ENCODE data around the gene MCC.

MCC gene

DNA sequence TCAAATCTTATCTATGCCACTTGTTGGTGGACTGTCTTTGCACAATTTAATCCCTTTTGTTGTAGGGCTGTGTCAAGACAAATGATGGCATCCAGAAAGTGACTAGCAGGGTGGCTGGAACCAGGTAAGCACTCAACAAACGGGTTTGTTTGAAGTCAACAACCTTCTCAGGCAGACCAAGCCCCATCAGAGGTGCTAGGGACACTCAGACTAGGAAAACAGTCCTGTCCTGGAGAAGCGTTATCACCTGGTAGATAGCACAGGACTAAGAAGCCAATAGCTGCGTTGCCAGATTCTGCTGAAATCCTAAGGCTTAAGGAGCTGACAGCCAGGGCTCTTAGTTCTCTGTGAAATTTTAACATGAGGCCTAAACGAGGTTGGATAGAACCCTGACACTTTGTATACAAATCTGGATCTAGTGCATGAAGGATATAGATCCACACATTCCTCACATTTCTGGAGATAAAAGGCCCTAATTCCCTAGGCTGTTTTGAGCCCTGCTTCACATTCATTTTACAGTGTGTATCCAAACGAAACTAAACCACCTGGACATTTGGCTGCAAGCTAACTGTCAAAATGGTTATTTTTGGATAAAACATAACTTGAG lies 331.9 kb downstream of the MCC start:
- DNase-seq (ENCODE audit: low spot score) = no peak
- Mint-ChIP-seq H3K27me3 (ENCODE audit: low read depth) (peaks cover 12% of the 10 kb centered on the region), H3K36me3 (ENCODE audit: low read depth) (no peaks in the 10 kb centered on the region), H3K9me3 (no peaks in the 10 kb centered on the region), H3K4me3 (no peak overlapping the region), H3K27ac (no peak overlapping the region), H3K4me1 (ENCODE audit: low read depth) (no peaks in the 10 kb centered on the region)

DNA sequence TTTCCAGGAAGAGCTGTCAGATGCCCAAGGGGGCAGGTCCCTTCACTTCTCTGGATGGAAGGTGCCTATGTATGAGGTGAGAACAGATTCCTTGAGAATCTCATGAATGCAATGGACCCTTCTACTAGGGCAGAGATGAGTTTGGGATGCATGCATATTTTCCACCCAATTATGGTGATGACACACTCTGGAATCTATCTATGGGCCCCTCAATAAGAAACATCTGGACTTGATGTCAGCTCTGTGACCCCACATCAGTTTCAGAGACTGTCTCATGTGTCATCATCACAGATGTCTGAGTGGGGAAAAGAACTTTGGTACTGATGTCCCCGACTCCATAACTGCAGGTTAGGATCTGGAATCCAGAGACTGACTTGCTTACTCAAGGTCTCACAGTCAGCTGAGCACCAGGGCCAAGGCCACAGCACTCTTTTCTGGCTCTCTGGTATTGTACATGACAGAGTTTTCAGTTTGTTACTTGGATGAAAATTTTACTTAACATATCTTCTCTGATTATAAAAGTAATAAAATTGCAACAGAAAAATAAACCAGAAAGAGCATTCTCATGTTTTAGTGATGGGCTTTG lies 334.6 kb downstream of the MCC start:
- Mint-ChIP-seq H3K27me3 (ENCODE audit: low read depth) (no peaks in the 10 kb centered on the region), H3K4me1 (ENCODE audit: low read depth) (no peaks in the 10 kb centered on the region), H3K36me3 (ENCODE audit: low read depth) (no peaks in the 10 kb centered on the region), H3K27ac (no peak overlapping the region), H3K9me3 (no peaks in the 10 kb centered on the region), H3K4me3 (no peak overlapping the region)
- no peak for DNase-seq (ENCODE audit: low spot score)

DNA sequence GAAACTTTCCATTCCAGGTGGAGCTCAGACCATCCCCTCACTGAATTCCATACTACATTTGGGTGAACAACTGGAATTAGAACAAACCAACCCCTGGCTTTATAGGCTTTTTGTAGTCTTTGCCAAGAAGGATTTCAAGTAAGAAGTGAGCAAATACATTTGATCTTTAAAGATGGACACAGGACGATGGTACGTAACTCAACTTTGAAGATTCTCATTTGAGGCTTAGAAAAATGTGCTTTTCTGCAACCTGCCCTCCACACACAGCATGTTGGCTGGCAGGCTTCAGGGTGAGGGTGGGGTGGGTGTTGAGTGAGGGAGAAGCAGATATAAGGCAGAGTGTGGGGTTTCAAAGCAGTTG lies 335.9 kb downstream of the MCC start:
- DNase-seq (ENCODE audit: low spot score) = no peak
- Mint-ChIP-seq H3K4me1 (ENCODE audit: low read depth) (no peaks in the 10 kb centered on the region), H3K9me3 (no peaks in the 10 kb centered on the region), H3K27ac (no peak overlapping the region), H3K27me3 (ENCODE audit: low read depth) (peaks cover 2% of the 10 kb centered on the region), H3K4me3 (no peak overlapping the region), H3K36me3 (ENCODE audit: low read depth) (no peaks in the 10 kb centered on the region)

DNA sequence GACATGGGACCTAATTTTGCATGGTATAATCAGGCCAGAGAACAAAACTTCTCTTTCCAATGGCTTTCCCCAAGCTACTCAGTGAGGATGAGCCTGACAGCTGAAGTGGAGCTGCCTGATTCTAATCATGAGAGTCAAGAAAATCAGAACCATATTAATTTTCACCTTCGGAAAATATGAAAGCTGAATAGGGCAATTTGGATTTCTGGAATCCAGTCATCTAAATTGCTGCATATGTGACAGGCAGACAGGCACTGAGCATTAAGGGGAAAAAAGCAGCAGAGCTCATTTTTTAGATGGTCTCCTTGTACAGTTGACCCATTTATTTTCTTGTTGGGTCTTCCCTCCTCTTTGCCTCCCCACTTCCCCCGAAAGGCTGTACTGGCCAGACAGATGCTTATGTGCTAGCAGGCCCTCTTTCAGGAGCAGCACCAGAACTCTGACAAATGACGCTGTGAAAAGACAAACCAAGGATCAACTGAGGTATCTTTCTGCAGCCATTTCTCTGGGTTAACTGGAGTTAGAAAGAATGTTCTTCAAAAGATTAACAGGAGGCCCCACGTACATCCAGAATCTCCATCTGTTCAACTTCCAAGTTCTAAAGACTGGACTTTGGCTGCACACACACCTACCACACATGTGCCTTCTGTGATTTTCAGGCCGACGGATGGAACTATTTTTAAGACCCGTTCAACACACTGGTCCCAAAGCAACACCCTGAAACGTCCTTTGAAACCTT lies 336.4 kb downstream of the MCC start:
- no peaks in the 10 kb centered on the region for H3K36me3 Mint-ChIP-seq (ENCODE audit: low read depth)
- no peak overlapping the region for H3K4me3 Mint-ChIP-seq
- H3K27ac Mint-ChIP-seq = no peak overlapping the region
- no peaks in the 10 kb centered on the region for H3K9me3 Mint-ChIP-seq
- H3K4me1 Mint-ChIP-seq (ENCODE audit: low read depth) = no peaks in the 10 kb centered on the region
- peaks cover 2% of the 10 kb centered on the region for H3K27me3 Mint-ChIP-seq (ENCODE audit: low read depth)
- DNase-seq (ENCODE audit: low spot score) = no peak

DNA sequence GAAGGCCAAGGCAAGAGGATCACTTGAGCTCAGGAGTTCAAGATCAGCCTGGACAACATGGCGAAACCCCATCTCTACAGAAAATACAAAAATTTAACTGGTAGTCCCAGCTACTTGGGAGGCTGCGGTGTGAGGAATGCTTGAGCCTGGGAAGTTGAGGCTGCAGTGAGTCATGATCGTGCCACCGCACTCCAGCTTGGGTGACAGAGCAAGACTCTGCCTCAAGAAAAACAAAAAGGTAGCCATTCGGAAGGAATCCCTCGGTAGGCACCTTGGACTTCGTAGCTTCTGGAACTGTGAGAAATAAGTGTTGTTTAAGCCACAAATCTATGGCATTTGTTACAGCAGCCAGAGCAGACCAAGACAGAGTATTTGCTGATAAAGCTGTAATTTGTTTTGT lies 337.4 kb downstream of the MCC start:
- DNase-seq (ENCODE audit: low spot score) = no peak
- Mint-ChIP-seq H3K27ac (no peak overlapping the region), H3K9me3 (no peaks in the 10 kb centered on the region), H3K27me3 (ENCODE audit: low read depth) (peaks cover 2% of the 10 kb centered on the region), H3K36me3 (ENCODE audit: low read depth) (no peaks in the 10 kb centered on the region), H3K4me1 (ENCODE audit: low read depth) (no peaks in the 10 kb centered on the region), H3K4me3 (no peak overlapping the region)

DNA sequence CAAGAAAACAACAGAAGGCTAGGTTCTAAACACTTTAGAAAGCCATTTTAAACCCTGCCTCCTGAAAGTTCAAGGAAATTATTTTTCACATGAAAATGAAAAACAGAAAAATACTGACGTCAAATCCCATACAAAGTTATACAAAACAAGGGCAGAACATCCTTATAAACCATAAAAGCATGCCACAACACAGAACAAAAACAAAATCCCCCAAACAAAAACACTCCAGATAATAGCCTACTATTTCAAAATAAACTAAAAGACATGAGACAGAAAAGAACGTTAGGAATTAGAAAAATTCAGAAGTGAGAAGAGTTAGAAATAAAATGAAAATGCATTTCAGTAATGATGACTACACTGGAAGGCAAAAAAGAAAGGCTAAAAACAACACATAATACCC lies 338.0 kb downstream of the MCC start:
- Mint-ChIP-seq H3K27ac (no peak overlapping the region), H3K4me1 (ENCODE audit: low read depth) (no peaks in the 10 kb centered on the region)

DNA sequence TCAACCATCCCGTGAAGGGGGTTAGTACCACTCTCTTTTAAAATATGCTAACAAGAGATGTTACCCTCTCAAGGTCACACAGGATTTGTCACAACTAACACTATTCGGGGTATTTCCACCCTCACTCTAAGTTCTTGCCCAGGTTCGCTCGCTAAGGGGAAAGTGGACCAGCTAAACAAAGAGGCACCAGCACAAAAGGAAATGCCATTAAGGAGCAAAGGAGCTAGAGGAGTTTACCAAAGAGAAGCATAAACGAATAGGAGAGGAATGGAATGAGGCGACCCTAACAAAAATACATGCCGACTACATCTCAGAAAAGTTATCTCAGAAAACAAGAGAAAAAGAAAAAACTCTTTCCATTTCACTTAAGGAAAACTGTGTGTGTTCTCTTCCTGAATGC lies 340.7 kb downstream of the MCC start:
- peaks cover 4% of the 10 kb centered on the region for H3K27me3 Mint-ChIP-seq (ENCODE audit: low read depth)
- H3K4me1 Mint-ChIP-seq (ENCODE audit: low read depth) = no peaks in the 10 kb centered on the region
- no peaks in the 10 kb centered on the region for H3K36me3 Mint-ChIP-seq (ENCODE audit: low read depth)
- H3K9me3 Mint-ChIP-seq = no peaks in the 10 kb centered on the region
- H3K27ac Mint-ChIP-seq = no peak overlapping the region
- DNase-seq (ENCODE audit: low spot score) = no peak
- no peak overlapping the region for H3K4me3 Mint-ChIP-seq

More for the DNA sequence above, 338.0 kb downstream of the MCC start:
- Mint-ChIP-seq H3K36me3 (ENCODE audit: low read depth) (no peaks in the 10 kb centered on the region), H3K27me3 (ENCODE audit: low read depth) (peaks cover 2% of the 10 kb centered on the region), H3K9me3 (no peaks in the 10 kb centered on the region), H3K4me3 (no peak overlapping the region)
- DNase-seq (ENCODE audit: low spot score) = no peak

DNA sequence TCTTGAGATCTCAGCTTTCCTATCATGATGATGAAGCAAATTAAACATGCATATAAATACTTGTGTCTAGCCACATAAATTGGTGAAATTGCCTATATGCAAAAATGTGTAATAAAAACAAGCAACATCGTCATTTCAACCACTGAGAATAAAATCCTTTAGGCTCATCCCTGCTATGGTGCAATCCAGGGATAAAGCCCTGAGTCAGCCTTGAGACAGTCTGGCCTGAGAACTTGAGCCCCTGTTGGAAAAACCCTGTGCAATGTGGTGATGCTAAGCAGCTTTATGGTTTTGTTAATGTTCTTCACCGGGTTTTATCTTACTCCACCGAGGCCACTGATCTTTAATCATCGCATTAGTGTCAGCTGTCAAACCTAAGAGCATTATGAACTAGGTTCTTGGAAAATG lies 341.1 kb downstream of the MCC start:
- Mint-ChIP-seq H3K4me3 (no peak overlapping the region), H3K27me3 (ENCODE audit: low read depth) (peaks cover 6% of the 10 kb centered on the region), H3K36me3 (ENCODE audit: low read depth) (no peaks in the 10 kb centered on the region), H3K9me3 (no peaks in the 10 kb centered on the region), H3K4me1 (ENCODE audit: low read depth) (no peaks in the 10 kb centered on the region), H3K27ac (no peak overlapping the region)
- DNase-seq (ENCODE audit: low spot score) = no peak

DNA sequence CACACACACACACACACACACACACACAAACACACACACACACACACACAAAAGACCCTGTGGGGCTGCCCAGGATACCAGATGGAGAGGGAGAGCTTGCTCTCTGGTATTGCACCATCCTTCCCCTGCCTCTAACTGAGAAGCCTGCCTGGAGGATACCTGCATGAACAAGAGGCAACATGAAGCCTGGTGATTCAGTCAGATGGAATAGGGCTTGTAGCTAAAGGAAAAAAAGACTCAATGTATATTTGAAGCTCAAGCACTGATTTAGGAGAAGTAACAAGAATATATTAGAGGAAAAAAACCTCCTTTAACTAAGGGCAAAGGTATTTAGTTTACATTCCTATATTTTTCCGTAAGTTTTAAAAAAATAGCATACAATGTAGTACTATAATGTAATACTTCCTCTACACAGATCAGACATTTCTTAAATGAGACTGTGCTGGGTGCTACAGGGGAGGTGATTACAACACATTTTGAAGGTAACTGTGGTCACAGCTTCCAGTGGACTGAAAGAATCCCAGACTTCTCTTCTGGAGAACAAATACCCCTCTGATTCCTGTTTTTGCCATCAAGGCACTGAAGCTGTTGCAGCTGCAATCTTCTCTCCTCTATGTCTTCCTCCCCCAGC lies 342.4 kb downstream of the MCC start:
- DNase-seq (ENCODE audit: low spot score) = no peak
- H3K36me3 Mint-ChIP-seq (ENCODE audit: low read depth) = no peaks in the 10 kb centered on the region
- no peak overlapping the region for H3K27ac Mint-ChIP-seq
- H3K9me3 Mint-ChIP-seq = no peaks in the 10 kb centered on the region
- H3K27me3 Mint-ChIP-seq (ENCODE audit: low read depth) = peaks cover 7% of the 10 kb centered on the region
- H3K4me1 Mint-ChIP-seq (ENCODE audit: low read depth) = no peaks in the 10 kb centered on the region
- H3K4me3 Mint-ChIP-seq = no peak overlapping the region

DNA sequence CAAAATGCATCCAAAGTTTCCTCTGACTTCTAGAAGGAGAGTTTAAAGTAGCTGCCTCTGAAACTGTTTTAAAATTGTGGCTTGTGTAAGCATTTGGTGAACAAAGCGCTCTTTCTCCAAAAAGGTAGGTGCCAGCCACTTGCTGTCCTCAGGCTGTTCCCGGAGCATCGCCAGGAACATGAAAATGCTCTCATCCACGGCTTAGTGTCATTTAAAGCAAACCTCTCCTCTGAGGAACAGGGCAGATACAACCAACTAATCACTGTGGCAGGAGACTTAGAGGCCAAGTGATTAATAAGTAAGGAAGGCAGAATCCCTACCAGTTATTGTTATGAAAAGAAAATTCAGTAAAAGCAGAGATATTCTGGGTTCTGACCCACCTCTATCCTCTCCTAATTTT lies 346.1 kb downstream of the MCC start:
- no peaks in the 10 kb centered on the region for H3K4me1 Mint-ChIP-seq (ENCODE audit: low read depth)
- no peaks in the 10 kb centered on the region for H3K9me3 Mint-ChIP-seq
- H3K36me3 Mint-ChIP-seq (ENCODE audit: low read depth) = no peaks in the 10 kb centered on the region
- no peak overlapping the region for H3K27ac Mint-ChIP-seq
- no peak overlapping the region for H3K4me3 Mint-ChIP-seq
- no peak for DNase-seq (ENCODE audit: low spot score)
- peaks cover 10% of the 10 kb centered on the region for H3K27me3 Mint-ChIP-seq (ENCODE audit: low read depth)

DNA sequence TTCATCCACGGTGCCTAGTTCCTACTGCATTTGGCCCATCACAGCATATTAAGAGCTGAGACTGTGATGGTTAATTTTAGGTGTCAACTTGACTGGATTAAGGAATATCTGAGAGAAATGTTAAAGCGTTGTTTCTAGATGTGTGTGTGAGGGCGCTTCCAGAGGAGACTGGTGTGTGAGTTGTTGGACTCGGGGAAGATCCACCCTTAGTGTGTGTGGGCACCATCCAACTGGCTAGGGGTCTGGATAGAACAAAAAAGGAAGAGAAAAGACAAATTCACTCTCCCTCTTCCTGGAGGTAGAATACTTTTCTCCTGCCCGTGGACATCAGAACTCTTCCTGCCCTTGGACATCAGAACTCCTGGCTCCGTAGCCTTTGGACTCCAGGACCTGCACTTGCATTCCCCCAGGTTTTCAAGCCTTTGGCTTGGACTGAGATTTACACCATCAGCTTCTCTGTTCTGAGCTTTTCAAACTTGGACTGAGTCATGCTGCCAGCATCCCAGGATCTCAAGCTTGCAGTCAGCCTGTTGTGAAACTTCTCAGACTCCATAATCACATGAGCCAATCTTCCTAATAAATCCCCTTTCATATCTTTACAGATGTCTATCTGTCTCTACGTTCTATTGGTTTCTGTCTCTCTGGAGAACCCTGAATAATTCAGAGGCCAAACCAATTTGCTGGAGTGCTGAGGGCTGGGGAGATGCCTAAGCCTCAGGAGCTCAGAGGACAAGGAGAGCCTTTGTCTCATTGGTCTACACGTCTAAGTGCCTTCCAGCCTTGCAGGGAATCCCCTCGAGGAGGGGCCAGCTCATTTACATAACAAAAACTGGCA lies 347.2 kb downstream of the MCC start:
- Mint-ChIP-seq H3K36me3 (ENCODE audit: low read depth) (no peaks in the 10 kb centered on the region), H3K9me3 (no peaks in the 10 kb centered on the region), H3K27ac (no peak overlapping the region), H3K27me3 (ENCODE audit: low read depth) (peaks cover 12% of the 10 kb centered on the region), H3K4me3 (no peak overlapping the region), H3K4me1 (ENCODE audit: low read depth) (no peaks in the 10 kb centered on the region)
- DNase-seq (ENCODE audit: low spot score) = no peak

DNA sequence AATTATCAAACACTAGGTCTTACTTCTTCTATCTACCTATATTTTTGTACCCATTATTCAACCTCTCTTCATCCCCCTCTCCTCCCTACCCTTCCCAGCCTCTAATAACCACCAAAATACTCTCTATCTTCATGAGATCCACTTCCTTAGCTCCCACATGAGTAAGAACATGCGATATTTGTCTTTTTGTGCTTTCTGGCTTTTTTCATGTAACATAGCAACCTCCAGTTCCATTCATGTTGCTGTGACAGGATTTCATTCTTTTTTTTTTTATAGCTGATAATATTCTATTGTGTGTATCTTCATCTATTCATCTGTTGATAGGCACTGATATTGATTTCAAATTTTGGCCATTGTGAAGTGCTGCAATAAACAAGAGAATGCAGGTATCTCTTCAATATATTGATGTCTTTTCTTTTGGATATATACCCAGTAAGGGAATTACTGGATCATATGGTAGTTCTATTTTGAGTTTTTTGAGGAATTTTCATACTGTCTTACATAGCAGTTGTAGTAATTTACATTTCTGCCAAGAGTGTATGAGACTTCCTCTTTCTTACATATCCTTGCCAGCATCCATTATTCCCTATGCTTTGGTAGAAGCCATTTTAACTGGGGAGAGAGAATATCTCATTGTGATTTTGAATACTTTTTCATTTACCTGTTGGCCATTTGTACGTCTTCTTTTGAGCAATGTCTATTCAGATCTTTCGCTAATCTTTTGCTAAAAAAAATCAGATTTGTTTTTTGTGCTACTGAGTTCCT lies 354.9 kb downstream of the MCC start:
- no peak for DNase-seq (ENCODE audit: low spot score)
- no peaks in the 10 kb centered on the region for H3K4me1 Mint-ChIP-seq (ENCODE audit: low read depth)
- H3K36me3 Mint-ChIP-seq (ENCODE audit: low read depth) = no peaks in the 10 kb centered on the region
- no peak overlapping the region for H3K4me3 Mint-ChIP-seq
- no peak overlapping the region for H3K27ac Mint-ChIP-seq
- H3K27me3 Mint-ChIP-seq (ENCODE audit: low read depth) = peaks cover 6% of the 10 kb centered on the region
- peaks cover 10% of the 10 kb centered on the region for H3K9me3 Mint-ChIP-seq

DNA sequence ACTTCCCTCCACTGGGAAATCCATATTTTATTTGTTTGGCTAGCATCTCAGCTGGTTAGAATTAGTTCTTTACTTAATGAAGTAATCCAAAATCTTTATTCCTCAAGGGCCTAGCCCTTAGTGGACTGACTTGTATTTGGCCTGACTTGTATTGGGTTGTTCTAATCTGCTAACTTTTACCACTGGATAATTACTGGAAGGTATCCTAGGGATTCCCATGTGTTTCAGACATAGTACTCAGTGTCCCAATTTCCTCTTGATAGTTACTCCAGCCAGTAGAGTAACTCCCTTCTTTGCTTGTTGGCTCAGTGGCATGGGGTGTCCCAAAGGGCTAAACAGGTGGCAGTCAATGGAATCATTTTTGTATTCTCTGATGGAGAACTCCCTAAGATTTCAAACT lies 355.7 kb downstream of the MCC start:
- no peaks in the 10 kb centered on the region for H3K4me1 Mint-ChIP-seq (ENCODE audit: low read depth)
- H3K4me3 Mint-ChIP-seq = no peak overlapping the region
- H3K36me3 Mint-ChIP-seq (ENCODE audit: low read depth) = no peaks in the 10 kb centered on the region
- H3K27me3 Mint-ChIP-seq (ENCODE audit: low read depth) = peaks cover 6% of the 10 kb centered on the region
- no peak overlapping the region for H3K27ac Mint-ChIP-seq
- H3K9me3 Mint-ChIP-seq = peaks cover 11% of the 10 kb centered on the region
- DNase-seq (ENCODE audit: low spot score) = no peak
